Effector memory CD4-positive, alpha-beta T cell (primary cell): ENCODE measurements around the gene GSG1L.

Experiments used
- DNase-seq, 3 donors: peaks; one replicate each; pipeline ENCODE4 v3.0.0-alpha.2; 2020
- H3K27ac ChIP-seq: 2 replicates; pipeline ENCODE4 v1.7.0; 2013; ENCODE audit warnings: mild to moderate bottlenecking, low read length, moderate library complexity; ENCODE audit not compliant: insufficient read depth, poor library complexity, severe bottlenecking
- H3K27me3 ChIP-seq: replicated peaks from 2 replicates; pipeline ENCODE4 v1.7.0; 2013; ENCODE audit warnings: mild to moderate bottlenecking, low read length; ENCODE audit not compliant: insufficient read depth, control insufficient read depth, poor library complexity, severe bottlenecking
- H3K36me3 ChIP-seq: 2 replicates; pipeline ENCODE4 v1.7.0; 2013; ENCODE audit warnings: mild to moderate bottlenecking, low read length, moderate library complexity; ENCODE audit not compliant: control insufficient read depth, insufficient read depth
- H3K4me1 ChIP-seq: 2 replicates; pipeline ENCODE4 v1.7.0; 2013; ENCODE audit warnings: low read length, mild to moderate bottlenecking; ENCODE audit not compliant: control insufficient read depth, insufficient read depth, poor library complexity, severe bottlenecking
- H3K4me3 ChIP-seq: 2 replicates; pipeline ENCODE4 v1.7.0; 2013; ENCODE audit warnings: low read length, low read depth, mild to moderate bottlenecking; ENCODE audit not compliant: insufficient read depth, poor library complexity, severe bottlenecking
- H3K9me3 ChIP-seq: 2 replicates; pipeline ENCODE4 v1.7.0; 2013; ENCODE audit warnings: mild to moderate bottlenecking, low read length, moderate library complexity; ENCODE audit not compliant: control insufficient read depth

GSG1L gene

DNA sequence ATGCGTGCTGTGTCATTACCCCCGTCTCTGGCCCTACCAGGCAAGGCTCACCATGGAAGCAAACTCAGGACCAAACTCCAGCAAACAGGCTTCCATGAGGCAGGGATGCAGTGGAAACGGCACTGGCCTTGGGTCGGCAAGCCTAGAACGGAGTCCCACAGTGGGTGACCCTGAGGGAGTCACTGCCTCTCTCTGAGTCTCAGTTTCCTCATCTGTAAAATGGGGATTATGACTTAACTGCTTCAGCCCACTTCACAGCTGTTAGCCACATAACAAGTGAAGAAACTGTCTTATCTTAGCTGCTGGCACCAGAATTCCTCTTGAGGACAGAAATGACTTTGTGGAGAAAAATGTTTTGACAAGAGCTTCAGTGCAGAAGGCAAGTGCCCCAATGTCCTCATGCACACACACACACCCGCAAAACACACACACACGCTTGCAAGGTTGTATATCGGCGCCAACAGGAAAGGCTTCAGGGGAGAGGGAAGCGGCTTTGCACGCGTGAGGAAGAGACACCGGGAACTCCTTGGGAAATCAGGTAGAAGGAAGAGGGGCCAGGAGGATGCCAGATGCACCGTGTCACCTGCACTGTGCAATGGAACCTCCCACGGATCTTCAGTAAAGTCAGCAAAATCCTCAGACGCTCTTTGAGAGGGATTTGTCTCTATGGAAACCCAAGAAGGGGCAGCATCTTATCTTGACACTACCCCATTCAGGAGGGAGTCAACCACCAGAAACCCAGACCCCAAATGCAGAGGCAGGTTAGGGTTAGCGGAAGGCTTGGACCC, 53.7 kb downstream of the GSG1L start:
- Histone ChIP-seq H3K27ac (no peak overlapping the region), H3K36me3 (no peaks in the 10 kb centered on the region), H3K9me3 (no peaks in the 10 kb centered on the region), H3K27me3 (no peaks in the 10 kb centered on the region), H3K4me1 (no peaks in the 10 kb centered on the region), H3K4me3 (no peak overlapping the region)
- DNase-seq = no peak

DNA sequence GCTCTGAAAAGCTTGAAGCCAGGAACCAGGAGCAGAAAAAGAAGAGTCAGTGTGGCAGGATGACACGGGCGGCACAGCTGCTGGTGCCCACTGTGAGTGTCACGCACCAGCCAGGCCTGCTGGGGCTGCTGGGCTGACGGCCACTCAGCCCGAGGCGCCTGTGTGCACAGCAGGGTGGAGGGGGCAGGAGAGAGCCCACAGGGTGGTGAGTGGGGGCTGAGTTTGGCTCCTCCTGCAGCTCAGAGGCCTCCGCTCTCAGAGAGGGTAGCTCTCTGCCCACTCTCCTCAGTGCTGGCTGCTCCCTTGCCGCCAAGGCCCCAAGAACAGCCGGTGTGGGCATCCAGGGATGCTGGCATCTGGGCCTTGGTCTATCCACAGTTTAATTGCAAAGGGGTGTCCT, 59.6 kb downstream of the GSG1L start:
- no peaks in the 10 kb centered on the region for H3K27me3 ChIP-seq
- H3K36me3 ChIP-seq = no peaks in the 10 kb centered on the region
- no peaks in the 10 kb centered on the region for H3K9me3 ChIP-seq
- no peak overlapping the region for H3K27ac ChIP-seq
- no peaks in the 10 kb centered on the region for H3K4me1 ChIP-seq
- DNase-seq = no peak
- H3K4me3 ChIP-seq = no peak overlapping the region

DNA sequence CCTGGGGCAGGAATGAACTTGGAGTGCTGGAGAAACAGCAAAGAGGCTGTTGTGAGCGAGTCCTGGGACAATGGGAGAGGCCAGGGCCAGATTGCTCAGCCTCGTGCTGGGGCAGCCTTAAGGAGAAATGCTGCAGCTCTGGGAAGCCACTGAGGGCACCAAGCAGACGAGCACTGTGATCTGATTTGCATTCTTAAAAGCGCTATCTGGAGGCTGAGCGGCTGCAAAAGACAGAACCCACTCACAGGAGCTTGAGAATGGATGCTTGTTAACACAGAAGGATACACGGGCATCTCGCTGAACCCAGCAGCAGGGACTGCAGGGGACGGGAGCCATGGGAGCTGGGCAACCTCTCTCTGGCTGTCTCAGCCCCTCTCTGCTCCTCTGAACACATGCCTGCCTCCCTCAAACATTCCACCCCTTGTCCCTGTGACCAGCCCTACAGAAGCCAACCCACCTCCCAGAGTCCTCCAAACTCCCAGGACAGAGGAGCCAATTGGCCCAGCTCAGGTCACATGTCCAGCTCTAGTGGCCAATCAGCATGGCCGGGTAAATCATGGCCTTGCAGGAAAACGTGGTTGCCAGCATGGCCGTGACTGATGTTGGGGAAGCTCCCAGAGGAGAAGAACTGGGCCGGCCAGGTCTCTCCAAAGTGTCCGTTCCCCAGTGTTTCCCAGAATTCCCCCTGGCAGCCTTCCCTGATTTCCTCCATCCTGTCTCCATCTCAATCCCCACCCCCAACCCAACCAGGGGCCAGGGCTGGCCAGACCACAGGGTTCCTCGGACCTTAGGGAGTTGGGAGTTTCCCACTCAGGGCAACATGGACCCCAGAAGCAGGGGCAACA, 60.3 kb downstream of the GSG1L start:
- H3K4me3 ChIP-seq = no peak overlapping the region
- no peak overlapping the region for H3K27ac ChIP-seq
- DNase-seq = no peak
- H3K36me3 ChIP-seq = no peaks in the 10 kb centered on the region
- H3K27me3 ChIP-seq = no peaks in the 10 kb centered on the region
- no peaks in the 10 kb centered on the region for H3K4me1 ChIP-seq
- H3K9me3 ChIP-seq = no peaks in the 10 kb centered on the region

DNA sequence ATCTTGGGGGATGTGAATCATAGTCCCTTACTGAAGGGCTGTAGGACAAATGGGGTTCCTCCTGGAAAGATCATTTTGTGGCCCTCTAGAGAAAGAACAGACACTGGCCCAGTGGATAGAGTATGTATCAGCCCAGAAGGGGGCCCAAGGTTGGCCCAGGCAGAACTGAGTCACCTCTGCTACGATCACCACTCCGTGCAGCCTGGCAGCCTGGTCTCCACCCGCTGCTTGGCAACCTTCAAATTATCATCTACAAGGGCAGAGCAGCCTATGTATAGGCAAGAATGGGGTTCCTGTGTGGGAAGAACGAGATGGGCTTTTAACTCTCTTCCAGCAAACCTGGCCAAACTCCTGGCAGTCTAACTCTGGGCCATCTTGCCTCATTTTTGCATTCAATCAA, 61.9 kb downstream of the GSG1L start:
- H3K4me3 ChIP-seq = no peak overlapping the region
- no peaks in the 10 kb centered on the region for H3K9me3 ChIP-seq

DNA sequence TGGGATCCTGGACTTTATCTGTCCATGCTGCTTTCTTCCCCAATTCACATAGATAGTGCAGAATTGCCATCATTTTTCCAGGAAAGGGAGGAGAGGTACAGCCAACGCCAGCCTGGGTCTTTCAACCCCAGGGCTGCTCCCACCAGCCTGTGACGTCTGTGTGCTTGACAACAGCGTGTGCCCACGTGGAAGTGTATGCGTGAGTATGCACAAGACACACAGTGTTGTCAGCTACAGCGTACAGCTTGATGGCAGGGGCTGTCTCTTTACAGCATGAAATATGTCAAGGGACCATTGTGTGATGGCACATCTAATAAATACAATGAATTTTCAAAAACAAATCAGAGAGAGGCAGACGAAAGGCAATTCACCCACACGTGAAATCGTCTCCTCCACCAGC, 62.3 kb downstream of the GSG1L start:
- no peak for DNase-seq
- Histone ChIP-seq H3K4me1 (no peaks in the 10 kb centered on the region), H3K27me3 (no peaks in the 10 kb centered on the region), H3K4me3 (no peak overlapping the region), H3K27ac (no peak overlapping the region), H3K36me3 (no peaks in the 10 kb centered on the region), H3K9me3 (no peaks in the 10 kb centered on the region)

More for the DNA sequence above, 61.9 kb downstream of the GSG1L start:
- Histone ChIP-seq H3K27ac (no peak overlapping the region), H3K4me1 (no peaks in the 10 kb centered on the region), H3K27me3 (no peaks in the 10 kb centered on the region), H3K36me3 (no peaks in the 10 kb centered on the region)
- no peak for DNase-seq

DNA sequence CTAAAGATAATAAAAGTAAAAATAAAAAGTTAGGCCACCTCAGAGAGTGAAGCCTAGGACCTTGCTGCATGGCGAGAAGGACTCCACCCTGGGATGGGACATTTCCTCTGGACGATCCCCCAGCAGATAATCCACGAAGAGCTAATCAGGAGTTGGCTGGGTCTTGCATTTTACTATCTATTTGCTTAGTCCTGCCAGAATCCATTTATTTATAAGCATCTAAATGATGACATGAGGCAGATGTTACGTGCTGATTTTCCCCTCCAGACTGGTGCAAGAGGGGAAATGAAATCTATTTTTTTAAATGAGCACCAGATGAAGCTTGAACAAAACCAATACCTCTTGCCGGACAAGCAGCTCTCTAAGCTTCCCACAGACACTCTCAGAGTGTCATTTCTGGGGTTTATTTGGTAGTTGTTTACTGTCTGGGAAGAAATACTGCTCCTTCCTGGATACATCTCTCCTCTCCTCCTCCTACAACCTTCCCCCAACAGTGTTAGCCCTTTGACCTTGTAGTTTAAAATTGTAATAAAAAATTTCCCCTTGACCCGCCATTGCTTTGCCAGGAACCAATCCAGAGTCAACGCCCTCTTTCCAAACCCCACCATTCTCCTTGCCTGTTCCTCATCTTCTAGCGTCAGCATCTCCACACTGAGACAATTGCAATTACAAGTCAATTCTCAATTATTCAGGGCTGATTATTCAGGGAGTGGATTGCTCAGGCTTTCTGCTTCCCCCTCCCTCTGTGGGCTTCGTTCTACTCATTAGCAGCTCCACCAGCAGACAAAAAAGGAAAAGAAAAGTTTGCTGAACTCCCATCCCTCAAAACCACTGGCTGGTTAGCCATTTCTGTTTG, 63.0 kb downstream of the GSG1L start:
- H3K9me3 ChIP-seq = no peaks in the 10 kb centered on the region
- no peaks in the 10 kb centered on the region for H3K36me3 ChIP-seq
- no peak for DNase-seq
- H3K27me3 ChIP-seq = no peaks in the 10 kb centered on the region
- H3K4me3 ChIP-seq = no peak overlapping the region
- H3K27ac ChIP-seq = no peak overlapping the region
- peaks cover 5% of the 10 kb centered on the region for H3K4me1 ChIP-seq

DNA sequence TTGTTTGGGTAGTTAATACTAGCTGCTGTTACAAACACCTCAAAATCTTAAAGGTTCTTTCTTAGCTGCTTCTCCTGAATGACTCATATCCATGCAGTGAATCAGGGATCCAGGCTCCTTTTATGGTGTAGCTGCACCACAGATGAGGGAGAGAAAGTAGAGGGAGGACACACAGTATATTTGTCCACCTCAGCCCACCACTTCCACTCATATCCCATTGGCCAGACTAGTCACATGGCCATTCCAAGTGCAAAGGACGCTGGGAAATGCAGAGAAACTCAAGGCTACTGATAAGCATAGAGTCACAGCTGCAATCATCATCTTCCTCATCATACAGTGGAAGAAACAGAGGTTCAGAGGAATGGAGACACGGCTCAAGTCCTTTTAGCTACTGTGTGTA, 63.8 kb downstream of the GSG1L start:
- no peak for DNase-seq
- Histone ChIP-seq H3K4me3 (no peak overlapping the region), H3K27me3 (no peaks in the 10 kb centered on the region), H3K4me1 (peaks cover 12% of the 10 kb centered on the region), H3K36me3 (no peaks in the 10 kb centered on the region), H3K27ac (no peak overlapping the region), H3K9me3 (no peaks in the 10 kb centered on the region)

DNA sequence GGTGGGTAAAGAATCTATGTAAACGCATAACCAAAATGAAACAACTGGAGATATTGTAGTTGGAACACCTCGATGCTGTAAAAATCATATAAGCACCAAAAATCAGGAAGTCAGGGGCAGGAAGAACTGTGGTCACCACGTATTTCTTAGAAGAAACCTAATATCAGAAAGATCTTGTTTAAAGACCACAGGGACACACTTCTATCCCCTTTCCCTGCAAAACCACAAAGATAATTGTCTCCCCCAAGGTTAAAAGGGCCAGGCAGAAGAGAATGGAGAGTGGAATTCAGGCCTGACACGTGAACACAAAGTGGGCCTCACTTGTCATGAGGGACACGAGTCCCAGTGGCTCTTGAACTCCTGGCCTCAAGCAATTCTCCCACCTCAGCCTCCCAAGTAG, 68.1 kb downstream of the GSG1L start:
- no peak overlapping the region for H3K27ac ChIP-seq
- H3K27me3 ChIP-seq = no peaks in the 10 kb centered on the region
- no peaks in the 10 kb centered on the region for H3K9me3 ChIP-seq
- no peak for DNase-seq
- no peak overlapping the region for H3K4me3 ChIP-seq
- no peaks in the 10 kb centered on the region for H3K36me3 ChIP-seq
- H3K4me1 ChIP-seq = peaks cover 12% of the 10 kb centered on the region

DNA sequence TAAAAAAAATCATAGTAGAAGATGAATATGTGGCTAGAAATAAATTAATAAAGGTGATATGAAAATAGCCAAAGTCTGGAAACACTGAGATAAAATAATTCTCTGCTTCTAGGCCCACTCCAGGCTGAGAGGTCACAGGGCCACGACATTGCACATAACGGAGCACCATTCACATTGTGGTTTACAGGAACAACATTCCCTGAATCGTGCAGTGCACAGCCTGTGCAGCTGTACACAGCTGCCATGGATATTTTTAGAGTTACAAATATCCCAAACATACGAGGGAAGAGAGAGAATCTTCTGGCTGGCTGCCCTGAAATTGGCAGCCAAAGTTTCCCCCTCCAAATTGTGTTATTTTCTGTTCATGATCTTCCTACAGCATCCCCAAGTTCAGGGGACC, 68.8 kb downstream of the GSG1L start:
- DNase-seq = no peak
- Histone ChIP-seq H3K36me3 (no peaks in the 10 kb centered on the region), H3K4me3 (no peak overlapping the region)

More for the DNA sequence above, 68.8 kb downstream of the GSG1L start:
- no peaks in the 10 kb centered on the region for H3K27me3 ChIP-seq
- H3K4me1 ChIP-seq = peaks cover 12% of the 10 kb centered on the region
- H3K27ac ChIP-seq = no peak overlapping the region
- no peaks in the 10 kb centered on the region for H3K9me3 ChIP-seq
